Mesenchymal stem cell (in vitro differentiated cells and primary cell): ENCODE results near the gene RELT.

Experiments
- DNase-seq: peaks from one replicate; pipeline ENCODE4 v3.0.0-alpha.2; 2013
- H2AFZ ChIP-seq: one replicate; pipeline ENCODE4 v1.6.1; 2013; ENCODE audit warnings: low read depth, mild to moderate bottlenecking, control low read depth, inconsistent platforms, low read length, moderate library complexity
- H2AK5ac ChIP-seq: 2 replicates; pipeline ENCODE4 v1.6.1; 2013; ENCODE audit warnings: low read length, moderate library complexity, mild to moderate bottlenecking, inconsistent platforms; ENCODE audit not compliant: severe bottlenecking
- H2BK120ac ChIP-seq: one replicate; pipeline ENCODE4 v1.6.1; 2013; ENCODE audit warnings: low read depth, mild to moderate bottlenecking, inconsistent platforms, low read length, moderate library complexity
- H2BK12ac ChIP-seq, 2 experiments: one replicate each; pipeline ENCODE4 v1.6.1; 2013; ENCODE audit warnings: inconsistent platforms in 2 of 2, low read length in 2 of 2, mild to moderate bottlenecking in 2 of 2, moderate library complexity in 2 of 2, control low read depth in 1 of 2
- H2BK15ac ChIP-seq: one replicate; pipeline ENCODE4 v1.6.1; 2013; ENCODE audit warnings: mild to moderate bottlenecking, low read depth, inconsistent platforms; ENCODE audit not compliant: poor library complexity, severe bottlenecking
- H2BK5ac ChIP-seq: 2 replicates; pipeline ENCODE4 v1.6.1; 2013; ENCODE audit warnings: low read depth, mild to moderate bottlenecking, low read length, control low read depth, inconsistent platforms; ENCODE audit not compliant: poor library complexity, severe bottlenecking
- H3K14ac ChIP-seq, 2 experiments: one replicate each; pipeline ENCODE4 v1.6.1; 2013; ENCODE audit warnings: inconsistent platforms in 2 of 2, low read length in 2 of 2, control low read depth in 1 of 2, mild to moderate bottlenecking in 1 of 2, moderate library complexity in 1 of 2
- H3K18ac ChIP-seq, 2 experiments: one replicate each; pipeline ENCODE4 v1.6.1; 2013; ENCODE audit warnings: inconsistent platforms in 2 of 2, low read length in 2 of 2, control low read depth in 1 of 2, low read depth in 1 of 2, mild to moderate bottlenecking in 1 of 2
- H3K23ac ChIP-seq, 2 experiments: one replicate each; pipeline ENCODE4 v1.6.1; 2013; ENCODE audit warnings: inconsistent platforms in 2 of 2, low read length in 2 of 2, mild to moderate bottlenecking in 2 of 2, moderate library complexity in 2 of 2, control low read depth in 1 of 2
- H3K27ac ChIP-seq: 2 replicates; pipeline ENCODE4 v1.5.1; 2013; ENCODE audit warnings: mild to moderate bottlenecking, moderate library complexity, low read length, control low read depth, inconsistent platforms; ENCODE audit not compliant: poor library complexity, severe bottlenecking
- H3K27me3 ChIP-seq, 2 experiments: 2 replicates each; pipeline versions ENCODE4 v1.6.1 to v1.7.0; 2013; ENCODE audit warnings: low read length in 2 of 2, mild to moderate bottlenecking in 2 of 2, moderate library complexity in 2 of 2, control low read depth in 1 of 2, inconsistent platforms in 1 of 2; ENCODE audit not compliant: control insufficient read depth in 1 of 2, insufficient read depth in 1 of 2
- H3K36me3 ChIP-seq, 2 experiments: 2 replicates each; pipeline versions ENCODE4 v1.6.1 to v1.7.0; 2013; ENCODE audit warnings: low read length in 2 of 2, control low read depth in 1 of 2, inconsistent platforms in 1 of 2, low read depth in 1 of 2, mild to moderate bottlenecking in 1 of 2; ENCODE audit not compliant: insufficient read depth in 2 of 2, control insufficient read depth in 1 of 2
- H3K4ac ChIP-seq, 2 experiments: one replicate each; pipeline ENCODE4 v1.6.1; 2013; ENCODE audit warnings: inconsistent platforms in 2 of 2, low read length in 2 of 2, mild to moderate bottlenecking in 2 of 2, moderate library complexity in 2 of 2, control low read depth in 1 of 2, low read depth in 1 of 2
- H3K4me1 ChIP-seq: 2 replicates; pipeline ENCODE4 v1.6.1; 2013; ENCODE audit warnings: low read depth, low read length, control low read depth; ENCODE audit not compliant: control insufficient read depth, insufficient read depth
- H3K4me2 ChIP-seq: 2 replicates; pipeline ENCODE4 v1.6.1; 2013; ENCODE audit warnings: low read length, mild to moderate bottlenecking, inconsistent platforms; ENCODE audit not compliant: poor library complexity, severe bottlenecking
- H3K4me3 ChIP-seq, 2 experiments: 2 replicates each; pipeline versions ENCODE4 v1.5.1 to v1.7.0; 2013; ENCODE audit warnings: low read length in 2 of 2, mild to moderate bottlenecking in 2 of 2, control low read depth in 1 of 2, low read depth in 1 of 2; ENCODE audit not compliant: insufficient read depth in 1 of 2
- H3K79me1 ChIP-seq: replicated peaks from 2 replicates; pipeline ENCODE4 v1.6.1; 2013; ENCODE audit warnings: mild to moderate bottlenecking, control low read depth, low read length, inconsistent platforms; ENCODE audit not compliant: poor library complexity, severe bottlenecking
- H3K9ac ChIP-seq: 2 replicates; pipeline ENCODE4 v1.7.0; 2013; ENCODE audit warnings: mild to moderate bottlenecking, low read length, moderate library complexity
- H3K9me3 ChIP-seq: 2 replicates; pipeline ENCODE4 v1.7.0; 2013; ENCODE audit warnings: mild to moderate bottlenecking, low read length; ENCODE audit not compliant: control insufficient read depth
- H4K8ac ChIP-seq: one replicate; pipeline ENCODE4 v1.6.1; 2013; ENCODE audit warnings: inconsistent platforms, mild to moderate bottlenecking, low read length, moderate library complexity
- H4K91ac ChIP-seq: one replicate; pipeline ENCODE4 v1.6.1; 2013; ENCODE audit warnings: mild to moderate bottlenecking, low read length, inconsistent platforms
- WGBS: methylation state at CpG from one replicate; pipeline ENCODE4 v1.1.7; 2013; ENCODE audit warnings: mixed read lengths; 5-methylcytosine and 5-hydroxymethylcytosine counted together

Gene RELT

DNA sequence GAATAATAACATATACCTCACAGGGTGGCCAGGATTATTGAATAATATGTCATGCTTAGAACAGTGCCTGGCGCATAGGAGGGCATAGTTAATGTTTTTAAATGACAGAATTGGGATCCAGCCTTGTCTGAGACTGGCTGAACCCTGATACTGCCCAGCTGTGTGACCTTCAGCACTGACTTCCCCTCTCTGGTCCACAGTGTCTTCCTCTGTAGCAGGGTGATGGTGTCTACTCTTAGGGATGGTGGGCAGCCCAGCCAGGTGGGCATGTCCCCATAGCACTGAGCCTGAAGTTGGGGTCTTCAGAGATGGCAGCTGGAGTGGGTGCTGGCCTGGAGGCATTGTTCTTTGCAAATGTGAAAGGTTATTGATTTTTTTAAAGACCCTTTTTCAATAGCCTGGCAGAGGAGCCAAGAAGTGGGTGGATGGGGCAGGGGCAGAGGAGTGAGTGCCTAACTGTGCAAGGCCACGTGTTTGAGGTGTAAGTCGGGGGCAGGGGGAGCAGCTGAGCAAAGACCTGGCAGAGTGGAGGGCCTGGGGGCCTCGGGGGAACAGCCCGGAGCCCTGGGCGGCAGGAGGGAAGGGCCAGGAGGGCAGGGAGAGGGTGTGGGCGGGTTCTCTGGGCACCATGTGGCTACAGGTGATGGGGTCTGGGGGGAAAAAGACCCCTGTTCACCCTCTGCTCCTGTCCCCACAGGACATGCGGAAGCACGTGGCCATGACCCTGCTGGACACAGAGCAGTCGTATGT is 29.8 kb upstream of the RELT start:
- H3K27ac ChIP-seq = no peak overlapping the region
- no peak overlapping the region for H3K23ac ChIP-seq
- H4K8ac ChIP-seq = no peak overlapping the region
- peaks cover 61% of the 10 kb centered on the region for H3K79me1 ChIP-seq
- peaks cover 37% of the 10 kb centered on the region for H3K4me1 ChIP-seq
- no peak overlapping the region for H3K4me3 ChIP-seq
- H3K9ac ChIP-seq = no peak overlapping the region
- no peak overlapping the region for H3K4ac ChIP-seq
- 86% methylated on average over 6 of the region's 10 CpGs for WGBS
- H3K18ac ChIP-seq = no peak overlapping the region
- no peak overlapping the region for H2BK5ac ChIP-seq
- H3K4me2 ChIP-seq = no peak overlapping the region
- H2AFZ ChIP-seq = no peak overlapping the region
- H3K36me3 ChIP-seq = peaks cover 35 to 69% of the 10 kb centered on the region in 2 experiments
- no peak overlapping the region for H4K91ac ChIP-seq
- DNase-seq = no peak
- no peaks in the 10 kb centered on the region for H3K9me3 ChIP-seq
- H2BK120ac ChIP-seq = no peak overlapping the region
- no peak overlapping the region for H2BK15ac ChIP-seq
- peak overlapping the region in 1 of 2 experiments; percentile 34 for H2BK12ac ChIP-seq
- no peak overlapping the region for H2AK5ac ChIP-seq
- H3K14ac ChIP-seq = no peak overlapping the region
- H3K27me3 ChIP-seq = no peaks in the 10 kb centered on the region

DNA sequence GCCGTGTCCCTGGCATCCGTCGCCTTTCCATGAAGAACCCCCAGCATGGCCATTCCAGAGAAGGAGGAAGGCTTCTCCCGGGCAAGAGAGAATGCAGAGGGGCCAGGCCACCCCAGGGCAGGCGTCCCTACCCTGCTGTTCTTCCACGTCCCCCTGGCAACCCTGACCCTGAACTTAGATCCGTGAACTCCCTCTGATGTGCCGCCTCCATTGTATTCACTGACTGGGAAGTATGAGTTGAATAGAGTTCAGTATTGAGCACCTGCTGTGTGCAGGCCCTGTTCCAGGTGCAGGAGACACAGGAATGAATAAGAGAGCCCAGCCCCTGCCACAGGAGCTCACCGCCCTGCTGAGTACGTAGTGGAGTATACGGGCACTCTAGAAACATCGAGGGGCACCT is 29.1 kb upstream of the RELT start:
- Histone ChIP-seq H3K18ac (no peak overlapping the region), H3K27ac (no peak overlapping the region), H3K4me1 (peaks cover 35% of the 10 kb centered on the region), H3K23ac (no peak overlapping the region), H2AFZ (no peak overlapping the region), H2BK5ac (no peak overlapping the region), H2BK15ac (no peak overlapping the region), H3K27me3 (no peaks in the 10 kb centered on the region), H3K36me3 (peaks cover 35 to 64% of the 10 kb centered on the region in 2 experiments), H3K4ac (no peak overlapping the region), H3K9me3 (no peaks in the 10 kb centered on the region), H2BK12ac (no peak overlapping the region), H3K4me2 (no peak overlapping the region), H3K14ac (no peak overlapping the region), H3K9ac (no peak overlapping the region), H4K91ac (no peak overlapping the region), H3K79me1 (peaks cover 61% of the 10 kb centered on the region), H2BK120ac (no peak overlapping the region), H4K8ac (no peak overlapping the region), H2AK5ac (no peak overlapping the region), H3K4me3 (no peak overlapping the region)
- DNase-seq = no peak
- 97% methylated on average over 12 of the region's 12 CpGs for WGBS

DNA sequence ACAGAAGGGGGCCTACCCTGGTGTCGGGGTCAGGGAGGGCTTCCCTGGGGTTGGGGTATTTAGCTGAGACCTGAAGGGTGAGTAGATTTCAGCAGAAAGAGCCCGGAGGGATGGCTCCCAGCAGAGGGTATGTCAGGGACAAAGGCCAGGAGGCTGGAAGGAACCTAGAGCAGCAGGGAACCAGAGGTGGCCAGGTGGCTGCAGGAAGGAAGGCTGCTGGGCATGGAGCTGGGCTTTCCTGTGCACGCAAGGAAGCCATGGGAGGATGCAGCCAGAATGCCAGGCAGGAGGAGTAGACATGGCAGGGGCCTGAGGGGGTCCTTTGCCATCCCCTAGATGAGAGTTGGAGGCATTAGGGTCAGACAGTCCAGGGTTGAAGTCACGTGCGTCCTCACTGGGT is 27.4 kb upstream of the RELT start:
- no peak overlapping the region for H3K18ac ChIP-seq
- no peak overlapping the region for H3K23ac ChIP-seq
- no peak overlapping the region for H2BK12ac ChIP-seq
- no peak overlapping the region for H2AFZ ChIP-seq
- H3K36me3 ChIP-seq = peaks cover 47 to 63% of the 10 kb centered on the region in 2 experiments
- H3K27ac ChIP-seq = no peak overlapping the region
- no peak overlapping the region for H3K14ac ChIP-seq
- 94% methylated on average over 5 of the region's 5 CpGs for WGBS
- no peaks in the 10 kb centered on the region for H3K9me3 ChIP-seq
- no peak overlapping the region for H4K91ac ChIP-seq
- no peaks in the 10 kb centered on the region for H3K27me3 ChIP-seq
- H3K4ac ChIP-seq = no peak overlapping the region
- no peak overlapping the region for H3K4me2 ChIP-seq
- no peak overlapping the region for H2BK5ac ChIP-seq
- H2BK15ac ChIP-seq = peak overlapping the region; percentile 23
- H3K79me1 ChIP-seq = peaks cover 60% of the 10 kb centered on the region
- H3K4me3 ChIP-seq = no peak overlapping the region
- peaks cover 18% of the 10 kb centered on the region for H3K4me1 ChIP-seq
- no peak overlapping the region for H2BK120ac ChIP-seq
- H4K8ac ChIP-seq = no peak overlapping the region
- no peak overlapping the region for H2AK5ac ChIP-seq
- no peak overlapping the region for H3K9ac ChIP-seq
- DNase-seq = no peak

DNA sequence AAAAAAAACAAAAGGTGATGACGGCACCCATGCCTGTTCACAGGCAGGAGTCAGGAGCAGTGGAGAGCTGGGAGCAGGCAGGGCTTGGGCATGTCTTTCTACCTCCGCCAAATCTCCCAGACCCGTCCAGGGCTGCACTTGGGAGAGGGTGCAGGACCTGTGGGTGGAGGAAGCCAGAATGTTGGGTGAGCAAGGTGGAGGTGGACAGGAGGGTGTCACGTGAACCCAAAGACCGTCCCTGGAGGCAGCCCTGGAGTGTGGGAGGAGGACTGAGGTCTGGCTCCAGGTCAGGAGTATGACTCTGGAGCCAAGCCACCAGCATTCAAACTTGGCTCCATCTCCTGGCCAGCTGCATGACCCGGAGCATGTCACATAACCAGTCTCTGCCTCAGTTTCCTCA is 26.6 kb upstream of the RELT start:
- H4K91ac ChIP-seq = no peak overlapping the region
- no peak overlapping the region for H3K4me2 ChIP-seq
- H3K4me3 ChIP-seq = no peak overlapping the region
- H3K9me3 ChIP-seq = no peaks in the 10 kb centered on the region
- H2AK5ac ChIP-seq = no peak overlapping the region
- DNase-seq = no peak
- no peak overlapping the region for H2BK120ac ChIP-seq
- H2AFZ ChIP-seq = no peak overlapping the region
- peaks cover 47 to 61% of the 10 kb centered on the region in 2 experiments for H3K36me3 ChIP-seq
- no peak overlapping the region for H3K23ac ChIP-seq
- H3K27ac ChIP-seq = no peak overlapping the region
- H2BK5ac ChIP-seq = no peak overlapping the region
- peaks cover 60% of the 10 kb centered on the region for H3K79me1 ChIP-seq
- peaks cover 11% of the 10 kb centered on the region for H3K4me1 ChIP-seq
- no peak overlapping the region for H2BK15ac ChIP-seq
- 93% methylated on average over 5 of the region's 6 CpGs for WGBS
- H3K18ac ChIP-seq = no peak overlapping the region
- no peak overlapping the region for H4K8ac ChIP-seq
- H2BK12ac ChIP-seq = no peak overlapping the region
- no peak overlapping the region for H3K14ac ChIP-seq
- H3K4ac ChIP-seq = no peak overlapping the region
- H3K27me3 ChIP-seq = no peaks in the 10 kb centered on the region
- no peak overlapping the region for H3K9ac ChIP-seq
